ENCODE data around the gene SLC22A4. TPM values are rescaled to one million over a fixed set of nuclear protein-coding genes. Genes with fewer than 3 reads are reported as not detected.

Gene SLC22A4
- total RNA-seq, 4 donors from 2014 or later: 25.5 to 56.6 (median 37.3) TPM; not detected in 1

DNA sequence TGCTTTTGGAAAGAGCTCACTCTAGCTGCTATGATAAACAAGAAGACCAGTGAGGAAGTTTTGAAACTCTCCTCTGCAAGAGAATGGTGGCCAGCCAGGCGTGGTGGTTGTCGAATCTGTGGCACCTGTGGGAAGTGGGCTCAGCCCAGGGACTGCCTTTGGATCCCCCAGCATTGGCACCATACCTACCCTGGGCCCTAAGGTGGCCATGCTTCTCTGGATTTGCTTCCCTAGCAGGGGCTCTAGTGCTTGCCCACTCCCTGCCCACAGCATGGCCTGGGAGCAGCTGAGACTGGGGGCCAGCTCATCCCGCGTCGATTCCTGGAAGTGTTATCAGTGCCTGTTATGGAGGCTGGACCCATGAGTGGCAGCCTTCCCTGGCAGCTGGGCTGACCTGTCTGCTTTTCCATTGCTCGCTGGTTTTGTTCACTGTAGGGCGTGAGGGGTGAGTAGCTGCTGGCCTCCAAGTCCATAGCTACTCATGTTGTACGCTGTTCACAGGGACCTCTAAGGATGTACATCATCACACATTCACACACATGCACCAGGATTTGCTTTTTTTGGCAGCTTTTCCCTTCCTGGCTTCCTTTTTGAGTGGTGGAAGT is 2.3 kb downstream of the SLC22A4 start:
- Histone ChIP-seq H3K4me3 (peak overlapping the region in 1 of 4 donors; percentile 64), H3K27ac (no peak overlapping the region)
- no peak for DNase-seq

DNA sequence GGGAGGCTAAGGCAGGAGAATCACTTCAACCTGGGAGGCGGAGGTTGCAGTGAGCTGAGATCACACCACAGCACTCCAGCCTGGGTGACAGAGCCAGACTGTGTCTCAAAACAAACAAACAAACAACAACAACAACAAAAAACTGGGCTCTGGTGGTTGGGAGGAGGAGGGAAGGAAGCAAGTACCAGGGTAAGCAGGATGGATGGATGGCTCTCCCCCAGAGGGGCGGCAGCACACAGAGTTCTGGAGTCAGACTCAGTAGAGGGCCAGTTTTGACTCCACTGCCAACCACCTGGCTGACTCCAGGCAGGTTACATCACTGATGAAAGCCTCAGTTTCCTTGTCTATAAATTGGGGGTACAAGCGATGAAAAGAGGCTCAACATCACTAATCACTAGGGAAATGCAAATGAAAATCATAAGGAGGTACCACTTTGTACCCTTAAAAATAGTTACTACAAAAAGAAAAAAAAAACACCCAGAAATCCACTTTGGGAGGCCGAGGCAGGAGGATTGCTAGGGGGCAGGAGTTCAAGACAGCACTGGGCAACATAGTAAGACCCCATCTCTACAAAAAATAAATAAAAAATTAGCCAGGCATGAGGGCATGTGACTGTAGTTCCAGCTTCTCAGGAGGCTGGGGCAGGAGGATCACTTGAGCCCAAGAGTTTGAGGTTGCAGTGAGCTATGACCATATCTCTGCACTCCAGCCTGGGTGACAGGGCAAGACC is 3.2 kb downstream of the SLC22A4 start:
- Histone ChIP-seq H3K9me3 (no peaks in the 10 kb centered on the region), H3K4me1 (peaks cover 4 to 37% (median 14%) of the 10 kb centered on the region in 4 donors), H3K27me3 (no peaks in the 10 kb centered on the region), H3K4me3 (no peak overlapping the region), H3K36me3 (no peaks in the 10 kb centered on the region), H3K27ac (no peak overlapping the region)
- DNase-seq: no peak
- TF ChIP-seq POLR2A (IDR thresholded peaks at IDR 0.05) (no peak), CTCF (IDR thresholded peaks at IDR 0.05) (no peak)

More for the DNA sequence above, 2.3 kb downstream of the SLC22A4 start:
- Histone ChIP-seq H3K36me3 (no peaks in the 10 kb centered on the region), H3K4me1 (peaks cover 4 to 28% (median 14%) of the 10 kb centered on the region in 4 donors), H3K9me3 (no peaks in the 10 kb centered on the region), H3K27me3 (no peaks in the 10 kb centered on the region)
- no peak for TF ChIP-seq POLR2A (IDR thresholded peaks at IDR 0.05)
- no peak for TF ChIP-seq CTCF (IDR thresholded peaks at IDR 0.05)

- H3K4me3 ChIP-seq: no peak overlapping the region
- no peaks in the 10 kb centered on the region for H3K9me3 ChIP-seq
- H3K27ac ChIP-seq: no peak overlapping the region
- DNase-seq: no peak
- H3K4me1 ChIP-seq: peaks cover 3 to 34% (median 8%) of the 10 kb centered on the region in 4 donors
- no peaks in the 10 kb centered on the region for H3K36me3 ChIP-seq
- H3K27me3 ChIP-seq: no peaks in the 10 kb centered on the region
- no peak for TF ChIP-seq POLR2A (IDR thresholded peaks at IDR 0.05)
- TF ChIP-seq CTCF (IDR thresholded peaks at IDR 0.05): no peak
Observed at GRCh38 chr5:132298298-132299212, 4.4 kb downstream of the SLC22A4 start.

DNA sequence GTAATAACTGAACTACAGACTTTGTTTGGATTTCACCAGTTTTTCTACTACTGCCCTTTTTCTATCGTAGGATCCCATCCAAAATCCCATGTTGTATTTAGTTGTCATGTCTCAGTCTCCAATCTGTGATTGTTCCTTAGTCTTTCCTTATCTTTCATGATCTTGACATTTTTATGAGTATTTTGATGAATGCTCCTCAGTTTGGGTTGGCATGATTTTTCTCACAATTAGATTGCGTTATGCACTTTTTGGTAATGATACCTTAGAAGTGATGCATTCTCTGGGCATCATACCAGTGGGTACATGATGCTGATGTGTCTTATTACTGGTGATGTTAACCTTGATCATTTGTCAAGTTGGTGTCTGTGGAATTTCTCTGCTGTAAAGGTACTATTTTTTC is 5.7 kb downstream of the SLC22A4 start:
- no peaks in the 10 kb centered on the region for H3K9me3 ChIP-seq
- no peak overlapping the region for H3K4me3 ChIP-seq
- no peak for TF ChIP-seq CTCF (IDR thresholded peaks at IDR 0.05)
- no peak for TF ChIP-seq POLR2A (IDR thresholded peaks at IDR 0.05)
- H3K27ac ChIP-seq: no peak overlapping the region
- H3K27me3 ChIP-seq: no peaks in the 10 kb centered on the region
- peaks cover 1 to 30% (median 3%) of the 10 kb centered on the region in 4 donors for H3K4me1 ChIP-seq
- H3K36me3 ChIP-seq: no peaks in the 10 kb centered on the region
- DNase-seq: no peak

- DNase-seq: peak in 2 of 3 donors; percentile 80 to 84
Observed at GRCh38 chr5:132300577-132301343, 6.6 kb downstream of the SLC22A4 start.

More at GRCh38 chr5:132300577-132301343, 6.6 kb downstream of the SLC22A4 start:
- Histone ChIP-seq H3K9me3 (no peaks in the 10 kb centered on the region), H3K27me3 (no peaks in the 10 kb centered on the region), H3K4me3 (no peak overlapping the region), H3K4me1 (peaks cover 0 to 30% (median 2%) of the 10 kb centered on the region in 4 donors), H3K27ac (peak overlapping the region in 2 of 4 donors; percentile 72 to 74), H3K36me3 (no peaks in the 10 kb centered on the region)
- peak in 1 of 2 donors; percentile 30 for TF ChIP-seq POLR2A (IDR thresholded peaks at IDR 0.05)
- TF ChIP-seq CTCF (IDR thresholded peaks at IDR 0.05): no peak
